NT2/D1 (cell line): ENCODE results near the gene LIPC.

Source experiments
- SUZ12 ChIP-seq: IDR thresholded peaks from 2 replicates; pipeline ENCODE4 v1.6.1; 2011; ENCODE audit not compliant: insufficient read length, insufficient read depth; ENCODE audit errors: extremely low read depth
- YY1 ChIP-seq: IDR thresholded peaks from 2 replicates; pipeline ENCODE4 v1.6.1; 2011; ENCODE audit not compliant: insufficient read length, insufficient read depth
- ZNF274 ChIP-seq: IDR thresholded peaks from 2 replicates; pipeline ENCODE4 v1.6.1; 2011; ENCODE audit warnings: mild to moderate bottlenecking, low read depth, low read length

- TF ChIP-seq YY1 (no peak), ZNF274 (no peak), SUZ12 (no peak)
These were observed 55.4 kb downstream of the LIPC start for GRCh38 chr15:58487041-58487723.
